OCI-LY7 (cell line): ENCODE data around the gene SMIM35. TPM values are rescaled to one million over a fixed set of nuclear protein-coding genes. Genes with fewer than 3 reads are reported as not detected.

Experiments
- BruUV-seq: library from RNA; stranded (reverse); fragments of 400-500 nt; replicated peaks from 2 replicates; lab custom pipeline; 2021; lab: Mats Ljungman, UMichigan
- CTCF ChIA-PET: fragments of 300-600 bp; sonication (Branson Sonifier 250); formaldehyde crosslinking; loops from one replicate; lab custom pipeline; 2022; ENCODE audit warnings: antibody characterized with exemption; ENCODE audit not compliant: unreplicated experiment; lab: Charles Lee
- POLR2A ChIA-PET: fragments of 300-600 bp; sonication (Branson Sonifier 250); formaldehyde crosslinking; loops from one replicate; lab custom pipeline; 2022; ENCODE audit warnings: antibody characterized with exemption; lab: Charles Lee
- DNase-seq: peaks from one replicate; pipeline ENCODE4 v3.0.0-alpha.2; 2015; ENCODE audit warnings: low spot score
- H2AFZ ChIP-seq: fragments of 200-600 bp; sonication (generic), shearing (Covaris generic); 2 replicates; pipeline ENCODE4 v1.6.1; 2014; ENCODE audit warnings: mild to moderate bottlenecking, antibody characterized with exemption, low read length, moderate library complexity
- H3K27ac ChIP-seq: fragments of 200-600 bp; sonication (generic); 2 replicates; pipeline ENCODE4 v1.5.1; 2014; ENCODE audit warnings: mixed run types, low read depth, mild to moderate bottlenecking, moderate library complexity, low read length, inconsistent platforms; ENCODE audit not compliant: poor library complexity, severe bottlenecking
- H3K36me3 ChIP-seq: fragments of 200-600 bp; sonication (generic); 2 replicates; pipeline ENCODE4 v1.6.1; 2014; ENCODE audit warnings: mild to moderate bottlenecking, antibody characterized with exemption, low read length, moderate library complexity, mixed read lengths; ENCODE audit not compliant: insufficient read depth
- H3K4me1 ChIP-seq: fragments of 200-600 bp; sonication (generic); 2 replicates; pipeline ENCODE4 v1.5.1; 2014; ENCODE audit warnings: mild to moderate bottlenecking, low read length; ENCODE audit not compliant: insufficient read depth, poor library complexity, severe bottlenecking
- H3K4me2 ChIP-seq: fragments of 200-600 bp; sonication (generic); 2 replicates; pipeline ENCODE4 v1.6.1; 2014; ENCODE audit warnings: mild to moderate bottlenecking, low read length
- H3K4me3 ChIP-seq: fragments of 200-600 bp; sonication (generic); 2 replicates; pipeline ENCODE4 v1.5.1; 2014; ENCODE audit warnings: mild to moderate bottlenecking, low read depth, low read length; ENCODE audit not compliant: poor library complexity, severe bottlenecking
- H3K79me2 ChIP-seq: fragments of 200-600 bp; sonication (generic); 2 replicates; pipeline ENCODE4 v1.6.1; 2016; ENCODE audit warnings: low read depth, mild to moderate bottlenecking, low read length, moderate library complexity, mixed read lengths; ENCODE audit not compliant: insufficient read depth
- H3K9me2 ChIP-seq: fragments of 200-600 bp; sonication (generic); 2 replicates; pipeline ENCODE4 v1.6.1; 2016; ENCODE audit warnings: mild to moderate bottlenecking, low read length, mixed read lengths; ENCODE audit not compliant: insufficient read depth
- H3K9me3 ChIP-seq: fragments of 200-600 bp; sonication (generic); 2 replicates; pipeline ENCODE4 v1.6.1; 2014; ENCODE audit warnings: mild to moderate bottlenecking, mixed run types, low read length, mixed read lengths
- H4K20me1 ChIP-seq: fragments of 200-600 bp; sonication (generic); 2 replicates; pipeline ENCODE4 v1.6.1; 2014; ENCODE audit warnings: mild to moderate bottlenecking, antibody characterized with exemption, low read length, moderate library complexity, mixed read lengths; ENCODE audit not compliant: insufficient read depth
- EZH2phosphoT487 ChIP-seq: fragments of 200-600 bp; sonication (generic); IDR thresholded peaks from 2 replicates; pipeline ENCODE4 v1.6.1; 2018; ENCODE audit warnings: low read depth, borderline replicate concordance, mild to moderate bottlenecking, mixed run types, antibody characterized with exemption, low read length, moderate library complexity, mixed read lengths
- intact Hi-C: fragments of 100-400 bp; cut with micrococcal nuclease; formaldehyde crosslinking; loops from one replicate; pipeline ENCODE4 v1.10.0; 2022; ENCODE audit not compliant: unreplicated experiment
- total RNA-seq, 2 experiments: library from RNA; depleted of rRNA in 1 of 2; stranded (reverse); fragments of >200 nt in 1 of 2; shearing (Covaris generic) in 1 of 2; gene quantifications; 2 replicates each; pipeline ENCODE4 v1.2.3, GENCODE V29; 2014 to 2022
- TF ChIP-seq, protein P1 (sequence below): fragments of 200-600 bp; sonication (generic); conservative IDR thresholded peaks from 2 replicates; pipeline ENCODE4 v1.5.1; 2014; ENCODE audit warnings: mild to moderate bottlenecking, antibody characterized with exemption, low read length, moderate library complexity, mixed read lengths

The SMIM35 gene
- total RNA-seq, 2 experiments from 2014 or later = 0.06 to 0.67 TPM

- no TSS peak for BruUV-seq
- no peak for DNase-seq
- no peaks in the 10 kb centered on the region for H3K9me2 ChIP-seq
- no peaks in the 10 kb centered on the region for H3K79me2 ChIP-seq
- H3K4me3 ChIP-seq = no peak overlapping the region
- no peaks in the 10 kb centered on the region for H3K36me3 ChIP-seq
- no peak overlapping the region for H3K27ac ChIP-seq
- H4K20me1 ChIP-seq = no peaks in the 10 kb centered on the region
- H3K4me2 ChIP-seq = no peak overlapping the region
- H2AFZ ChIP-seq = no peak overlapping the region
- POLR2A ChIA-PET = no interaction called here
- H3K9me3 ChIP-seq = no peaks in the 10 kb centered on the region
- CTCF ChIA-PET = no interaction called here
- intact Hi-C loops = no loop called here
- peaks cover 12% of the 10 kb centered on the region for H3K4me1 ChIP-seq
- TF ChIP-seq EZH2phosphoT487 = no peak
- TF ChIP-seq, protein P1, sequence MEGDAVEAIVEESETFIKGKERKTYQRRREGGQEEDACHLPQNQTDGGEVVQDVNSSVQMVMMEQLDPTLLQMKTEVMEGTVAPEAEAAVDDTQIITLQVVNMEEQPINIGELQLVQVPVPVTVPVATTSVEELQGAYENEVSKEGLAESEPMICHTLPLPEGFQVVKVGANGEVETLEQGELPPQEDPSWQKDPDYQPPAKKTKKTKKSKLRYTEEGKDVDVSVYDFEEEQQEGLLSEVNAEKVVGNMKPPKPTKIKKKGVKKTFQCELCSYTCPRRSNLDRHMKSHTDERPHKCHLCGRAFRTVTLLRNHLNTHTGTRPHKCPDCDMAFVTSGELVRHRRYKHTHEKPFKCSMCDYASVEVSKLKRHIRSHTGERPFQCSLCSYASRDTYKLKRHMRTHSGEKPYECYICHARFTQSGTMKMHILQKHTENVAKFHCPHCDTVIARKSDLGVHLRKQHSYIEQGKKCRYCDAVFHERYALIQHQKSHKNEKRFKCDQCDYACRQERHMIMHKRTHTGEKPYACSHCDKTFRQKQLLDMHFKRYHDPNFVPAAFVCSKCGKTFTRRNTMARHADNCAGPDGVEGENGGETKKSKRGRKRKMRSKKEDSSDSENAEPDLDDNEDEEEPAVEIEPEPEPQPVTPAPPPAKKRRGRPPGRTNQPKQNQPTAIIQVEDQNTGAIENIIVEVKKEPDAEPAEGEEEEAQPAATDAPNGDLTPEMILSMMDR = no peak
Measured at GRCh38 chr11:117977029-117977428, 109.7 kb downstream of the SMIM35 start.

DNA sequence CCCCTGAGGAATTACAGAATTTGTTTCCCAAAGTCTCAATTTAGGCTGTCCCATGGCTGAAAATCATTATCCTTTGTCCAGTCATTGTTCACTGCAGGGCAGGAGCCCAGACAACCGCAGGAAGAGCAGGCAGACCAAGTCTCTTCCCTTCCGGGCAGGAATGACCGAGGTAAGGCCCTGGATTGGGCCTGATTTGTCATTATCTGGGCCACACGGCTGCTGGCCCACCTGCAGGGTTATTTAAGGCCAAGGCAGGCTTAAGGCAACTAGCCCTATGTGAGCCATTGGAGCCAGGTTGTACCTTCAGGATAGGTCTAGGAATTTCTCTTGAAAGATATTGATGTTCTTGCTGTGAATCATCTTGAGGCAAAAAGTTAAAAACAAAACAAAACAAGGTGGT lies 110.3 kb downstream of the SMIM35 start:
- no TSS peak for BruUV-seq
- no peaks in the 10 kb centered on the region for H3K9me3 ChIP-seq
- no peaks in the 10 kb centered on the region for H3K79me2 ChIP-seq
- peaks cover 12% of the 10 kb centered on the region for H3K4me1 ChIP-seq
- H4K20me1 ChIP-seq = no peaks in the 10 kb centered on the region
- intact Hi-C loops = no loop called here
- no peak for DNase-seq
- H3K4me2 ChIP-seq = no peak overlapping the region
- POLR2A ChIA-PET = interaction anchor here (0.6 to 1.4 kb wide), 2 partner anchors 10 to 649 kb away, joined by 4 read pairs; partner anchors contain the start of genes CEP164 and IL10RA
- H3K36me3 ChIP-seq = no peaks in the 10 kb centered on the region
- H2AFZ ChIP-seq = no peak overlapping the region
- H3K9me2 ChIP-seq = no peaks in the 10 kb centered on the region
- no peak overlapping the region for H3K4me3 ChIP-seq
- H3K27ac ChIP-seq = no peak overlapping the region
- TF ChIP-seq EZH2phosphoT487 = no peak
- TF ChIP-seq, protein P1 = no peak
- CTCF ChIA-PET = no interaction called here

DNA sequence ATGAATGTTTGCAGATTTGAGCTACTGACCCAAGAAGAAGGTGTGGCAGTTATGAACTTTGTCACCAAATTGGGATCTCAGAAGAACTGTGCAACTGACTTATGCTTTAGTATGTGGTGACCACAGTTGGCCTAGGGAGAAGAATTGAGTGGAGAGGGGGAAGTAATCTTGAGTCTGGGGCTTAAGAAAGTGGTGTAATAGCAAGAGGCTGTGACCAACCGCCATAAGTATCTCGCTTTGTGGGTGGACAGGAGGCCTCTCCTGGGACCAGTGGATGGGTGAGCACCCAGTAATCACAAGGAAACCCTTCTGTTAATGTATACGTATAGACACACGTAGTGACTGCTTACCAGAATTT lies 113.3 kb downstream of the SMIM35 start:
- TF ChIP-seq, protein P1 = no peak
- DNase-seq = no peak
- no TSS peak for BruUV-seq
- H3K9me2 ChIP-seq = no peaks in the 10 kb centered on the region
- H2AFZ ChIP-seq = no peak overlapping the region
- H4K20me1 ChIP-seq = no peaks in the 10 kb centered on the region
- CTCF ChIA-PET = no interaction called here
- no peak overlapping the region for H3K27ac ChIP-seq
- no peaks in the 10 kb centered on the region for H3K4me1 ChIP-seq
- no peaks in the 10 kb centered on the region for H3K79me2 ChIP-seq
- POLR2A ChIA-PET = interaction anchor here (0.7 kb wide), 1 partner anchor 596 kb away, joined by 3 read pairs; no protein-coding TSS in a partner anchor
- no peaks in the 10 kb centered on the region for H3K36me3 ChIP-seq
- no peak overlapping the region for H3K4me3 ChIP-seq
- intact Hi-C loops = no loop called here
- H3K4me2 ChIP-seq = no peak overlapping the region
- no peaks in the 10 kb centered on the region for H3K9me3 ChIP-seq
